ENCODE data around the gene TLR6. TPM values are rescaled to one million over a fixed set of nuclear protein-coding genes. Genes with fewer than 3 reads are reported as not detected.

The TLR6 gene
- polyA plus RNA-seq, 1 of the 3 experiments (the other 2 are of a cell fraction) = 0.10 TPM

DNA sequence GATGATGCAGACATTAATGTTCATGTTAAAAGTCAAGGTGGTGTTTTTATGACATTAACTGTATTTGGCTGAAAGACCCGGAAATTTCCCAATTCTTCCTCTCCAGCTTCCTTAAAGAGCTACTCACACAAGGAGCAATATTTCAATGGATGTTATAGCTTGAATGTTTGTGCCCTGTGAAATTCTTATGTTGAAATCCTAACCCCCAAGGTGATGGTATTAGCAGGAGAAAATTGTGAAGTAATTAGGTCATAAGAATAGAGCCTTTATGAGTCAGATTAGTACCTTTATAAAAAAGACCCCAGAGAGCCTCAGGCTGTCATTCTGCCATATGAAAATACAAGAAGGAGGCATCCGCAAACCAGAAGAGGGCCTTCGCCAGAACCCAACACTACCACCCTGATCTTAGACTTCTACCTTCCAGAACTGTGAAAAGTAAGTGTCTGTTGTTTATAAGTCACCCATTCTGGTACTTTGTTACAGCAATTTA is 55.6 kb downstream of the TLR6 start:
- no peak for DNase-seq
- 70% methylated on average over 3 of the region's 3 CpGs for WGBS (ENCODE audit: low lambda C conversion rate)
- H3K9me2 ChIP-seq = no peaks in the 10 kb centered on the region
- H3K4me2 ChIP-seq = no peak overlapping the region
- H3K9me3 ChIP-seq = no peaks in the 10 kb centered on the region
- no peaks in the 10 kb centered on the region for H3K79me2 ChIP-seq (ENCODE audit: insufficient read depth)
- H3K27ac ChIP-seq (ENCODE audit: low read depth in 2 of 2, low read length in 1 of 2) = no peak overlapping the region
- H3K4me3 ChIP-seq (ENCODE audit: low read depth in 2 of 2, low read length in 1 of 2) = no peak overlapping the region
- no peak overlapping the region for H3K9ac ChIP-seq
- TF ChIP-seq FOXM1 (IDR thresholded peaks at IDR 0.05; ENCODE audit: low read depth) (no peak), GATA2 (CRISPR knock-in tag; IDR thresholded peaks at IDR 0.05) (no peak), FOXJ3 (CRISPR knock-in tag; IDR thresholded peaks at IDR 0.05) (no peak), RXRA (IDR thresholded peaks at IDR 0.05; ENCODE audit: borderline replicate concordance, low read depth) (no peak), CHD2 (IDR thresholded peaks at IDR 0.05; ENCODE audit: low read length, partially characterized antibody) (no peak), MEF2A (IDR thresholded peaks at IDR 0.05; ENCODE audit: borderline replicate concordance, low read depth) (no peak), NFIC (IDR thresholded peaks at IDR 0.05; ENCODE audit: borderline replicate concordance) (no peak), EZH2phosphoT487 (IDR thresholded peaks at IDR 0.05; ENCODE audit: borderline replicate concordance, low read depth) (no peak), SMC3 (IDR thresholded peaks at IDR 0.05; ENCODE audit: low read depth, low read length) (no peak), MXI1 (IDR thresholded peaks at IDR 0.05; ENCODE audit: low read depth, low read length) (no peak), TEAD4 (IDR thresholded peaks at IDR 0.05; ENCODE audit: borderline replicate concordance, insufficient read depth) (no peak), POLR2AphosphoS5 (IDR thresholded peaks at IDR 0.05; ENCODE audit: low read depth, low read length) (no peak)
- TF ChIP-seq, protein P1, sequence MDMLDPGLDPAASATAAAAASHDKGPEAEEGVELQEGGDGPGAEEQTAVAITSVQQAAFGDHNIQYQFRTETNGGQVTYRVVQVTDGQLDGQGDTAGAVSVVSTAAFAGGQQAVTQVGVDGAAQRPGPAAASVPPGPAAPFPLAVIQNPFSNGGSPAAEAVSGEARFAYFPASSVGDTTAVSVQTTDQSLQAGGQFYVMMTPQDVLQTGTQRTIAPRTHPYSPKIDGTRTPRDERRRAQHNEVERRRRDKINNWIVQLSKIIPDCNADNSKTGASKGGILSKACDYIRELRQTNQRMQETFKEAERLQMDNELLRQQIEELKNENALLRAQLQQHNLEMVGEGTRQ (IDR thresholded peaks at IDR 0.05; ENCODE audit: borderline replicate concordance, low read depth, low read length) = no peak
- TF ChIP-seq, protein P2, sequence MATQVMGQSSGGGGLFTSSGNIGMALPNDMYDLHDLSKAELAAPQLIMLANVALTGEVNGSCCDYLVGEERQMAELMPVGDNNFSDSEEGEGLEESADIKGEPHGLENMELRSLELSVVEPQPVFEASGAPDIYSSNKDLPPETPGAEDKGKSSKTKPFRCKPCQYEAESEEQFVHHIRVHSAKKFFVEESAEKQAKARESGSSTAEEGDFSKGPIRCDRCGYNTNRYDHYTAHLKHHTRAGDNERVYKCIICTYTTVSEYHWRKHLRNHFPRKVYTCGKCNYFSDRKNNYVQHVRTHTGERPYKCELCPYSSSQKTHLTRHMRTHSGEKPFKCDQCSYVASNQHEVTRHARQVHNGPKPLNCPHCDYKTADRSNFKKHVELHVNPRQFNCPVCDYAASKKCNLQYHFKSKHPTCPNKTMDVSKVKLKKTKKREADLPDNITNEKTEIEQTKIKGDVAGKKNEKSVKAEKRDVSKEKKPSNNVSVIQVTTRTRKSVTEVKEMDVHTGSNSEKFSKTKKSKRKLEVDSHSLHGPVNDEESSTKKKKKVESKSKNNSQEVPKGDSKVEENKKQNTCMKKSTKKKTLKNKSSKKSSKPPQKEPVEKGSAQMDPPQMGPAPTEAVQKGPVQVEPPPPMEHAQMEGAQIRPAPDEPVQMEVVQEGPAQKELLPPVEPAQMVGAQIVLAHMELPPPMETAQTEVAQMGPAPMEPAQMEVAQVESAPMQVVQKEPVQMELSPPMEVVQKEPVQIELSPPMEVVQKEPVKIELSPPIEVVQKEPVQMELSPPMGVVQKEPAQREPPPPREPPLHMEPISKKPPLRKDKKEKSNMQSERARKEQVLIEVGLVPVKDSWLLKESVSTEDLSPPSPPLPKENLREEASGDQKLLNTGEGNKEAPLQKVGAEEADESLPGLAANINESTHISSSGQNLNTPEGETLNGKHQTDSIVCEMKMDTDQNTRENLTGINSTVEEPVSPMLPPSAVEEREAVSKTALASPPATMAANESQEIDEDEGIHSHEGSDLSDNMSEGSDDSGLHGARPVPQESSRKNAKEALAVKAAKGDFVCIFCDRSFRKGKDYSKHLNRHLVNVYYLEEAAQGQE (IDR thresholded peaks at IDR 0.05; ENCODE audit: low read depth, low read length) = no peak
- TF ChIP-seq, protein P3, sequence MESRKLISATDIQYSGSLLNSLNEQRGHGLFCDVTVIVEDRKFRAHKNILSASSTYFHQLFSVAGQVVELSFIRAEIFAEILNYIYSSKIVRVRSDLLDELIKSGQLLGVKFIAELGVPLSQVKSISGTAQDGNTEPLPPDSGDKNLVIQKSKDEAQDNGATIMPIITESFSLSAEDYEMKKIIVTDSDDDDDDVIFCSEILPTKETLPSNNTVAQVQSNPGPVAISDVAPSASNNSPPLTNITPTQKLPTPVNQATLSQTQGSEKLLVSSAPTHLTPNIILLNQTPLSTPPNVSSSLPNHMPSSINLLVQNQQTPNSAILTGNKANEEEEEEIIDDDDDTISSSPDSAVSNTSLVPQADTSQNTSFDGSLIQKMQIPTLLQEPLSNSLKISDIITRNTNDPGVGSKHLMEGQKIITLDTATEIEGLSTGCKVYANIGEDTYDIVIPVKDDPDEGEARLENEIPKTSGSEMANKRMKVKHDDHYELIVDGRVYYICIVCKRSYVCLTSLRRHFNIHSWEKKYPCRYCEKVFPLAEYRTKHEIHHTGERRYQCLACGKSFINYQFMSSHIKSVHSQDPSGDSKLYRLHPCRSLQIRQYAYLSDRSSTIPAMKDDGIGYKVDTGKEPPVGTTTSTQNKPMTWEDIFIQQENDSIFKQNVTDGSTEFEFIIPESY (IDR thresholded peaks at IDR 0.05; ENCODE audit: borderline replicate concordance, low read depth) = no peak
- no peaks in the 10 kb centered on the region for H4K20me1 ChIP-seq (ENCODE audit: insufficient read depth)
- no peaks in the 10 kb centered on the region for H3K36me3 ChIP-seq (replicated peaks in 1 of 2; ENCODE audit: control insufficient read depth in 1 of 2, insufficient read depth in 2 of 2, low read length in 1 of 2)
- no peaks in the 10 kb centered on the region; a peak in 1 of 4 replicates for H3K4me1 ChIP-seq (ENCODE audit: control insufficient read depth in 1 of 2, insufficient read depth in 2 of 2, low read depth in 1 of 2, low read length in 1 of 2)
- no peak overlapping the region for H2AFZ ChIP-seq (ENCODE audit: low read depth)
- CTCF ChIA-PET = interaction anchor here (0.9 to 4.7 kb wide), 2 partner anchors 19 to 42 kb away, joined by 3 to 41 read pairs; partner anchors contain the start of gene TLR10
- H3K27me3 ChIP-seq (ENCODE audit: insufficient read depth) = no peaks in the 10 kb centered on the region; the same call in 1 of the 2 replicates
- H3F3A ChIP-seq (replicated peaks; ENCODE audit: insufficient read depth) = no peaks in the 10 kb centered on the region
- POLR2A ChIA-PET = no interaction called here

Measured in SK-N-SH (cell line).